BLaER1 treated with 17β-estradiol and CSF1 and Interleukin-3, amounts not matched to agents 10 nM and 100 nM (cell line): ENCODE results near the gene IFITM5.
"Not testable (repeated sequence)": the region's sequence is repeated elsewhere in the genome, so short reads cannot be mapped to it uniquely, and the experiment has no call there.

Source experiments
- H3K27ac ChIP-seq, 11 experiments: shearing (Covaris generic); formaldehyde crosslinking; 2 replicates each; pipeline ENCODE4 v1.8.1; 2022
- H3K27me3 ChIP-seq, 11 experiments: shearing (Covaris generic); formaldehyde crosslinking; 2 replicates each; pipeline ENCODE4 v1.8.1; 2022
- H3K36me3 ChIP-seq, 11 experiments: shearing (Covaris generic); formaldehyde crosslinking; 2 replicates each; pipeline ENCODE4 v1.8.1; 2022
- H3K4me1 ChIP-seq, 10 experiments: shearing (Covaris generic); formaldehyde crosslinking; 2 replicates each; pipeline ENCODE4 v1.8.1; 2022
- H3K4me2 ChIP-seq, 11 experiments: shearing (Covaris generic); formaldehyde crosslinking; 2 replicates each; pipeline ENCODE4 v1.8.1; 2022
- H3K4me3 ChIP-seq, 10 experiments: shearing (Covaris generic); formaldehyde crosslinking; 2 replicates each; pipeline ENCODE4 v1.8.1; 2022
- H3K9ac ChIP-seq, 11 experiments: shearing (Covaris generic); formaldehyde crosslinking; 2 replicates each; pipeline ENCODE4 v1.8.1; 2022
- H3K9me3 ChIP-seq, 11 experiments: shearing (Covaris generic); formaldehyde crosslinking; replicated peaks in 1 of 11; 2 replicates each; pipeline ENCODE4 v1.8.1; 2022
- H4K20me1 ChIP-seq, 11 experiments: shearing (Covaris generic); formaldehyde crosslinking; 2 replicates each; pipeline ENCODE4 v1.8.1; 2022
- Cebpa-rat ChIP-seq, 11 experiments: shearing (Covaris generic); IDR thresholded peaks; 2 replicates each; pipeline ENCODE4 v1.8.1; 2022

The IFITM5 gene

GRCh38 chr11:336659-337198 is 37.4 kb upstream of the IFITM5 start:
- H3K9me3 ChIP-seq, result peaks cover 3 to 25% (median 14%) of the 10 kb centered on the region in 11 experiments; a peak in 16 of 22 replicates
- TF ChIP-seq Cebpa-rat (IDR thresholded peaks at IDR 0.05), result no peak
- no peaks in the 10 kb centered on the region for H3K36me3 ChIP-seq
- H4K20me1 ChIP-seq, result no peaks in the 10 kb centered on the region
- no peaks in the 10 kb centered on the region for H3K27me3 ChIP-seq
- H3K4me1 ChIP-seq, result peaks cover 51 to 73% (median 66%) of the 10 kb centered on the region in 10 experiments
- H3K4me2 ChIP-seq, result peak overlapping the region; percentile 52 to 96 (median 83)
- H3K4me3 ChIP-seq, result no peak overlapping the region
- peak overlapping the region in 10 of 11 experiments; percentile 3 to 79 (median 67); a peak in 16 of 22 replicates for H3K27ac ChIP-seq
- peak overlapping the region in 9 of 11 experiments; percentile 8 to 65 (median 51); a peak in 12 of 22 replicates for H3K9ac ChIP-seq

GRCh38 chr11:335779-336658 is 36.7 kb upstream of the IFITM5 start:
- Histone ChIP-seq H3K9ac (peak overlapping the region; percentile 8 to 65 (median 48); a peak in 17 of 22 replicates), H3K9me3 (peaks cover 1 to 24% (median 7%) of the 10 kb centered on the region in 11 experiments; a peak in 15 of 22 replicates), H3K4me1 (peaks cover 51 to 73% (median 66%) of the 10 kb centered on the region in 10 experiments), H3K4me3 (0 out of 20 replicates have a peak overlapping the region, but pooled peaks of 1 of the 10 experiments have one; percentile 0), H3K27ac (peak overlapping the region in 10 of 11 experiments; percentile 3 to 79 (median 67); a peak in 18 of 22 replicates), H3K36me3 (no peaks in the 10 kb centered on the region), H3K27me3 (peaks cover 0 to 4% (median 0%) of the 10 kb centered on the region in 11 experiments; a peak in 4 of 22 replicates), H4K20me1 (no peaks in the 10 kb centered on the region), H3K4me2 (peak overlapping the region; percentile 52 to 96 (median 83))
- no peak for TF ChIP-seq Cebpa-rat (IDR thresholded peaks at IDR 0.05)

GRCh38 chr11:334264-334994 is 35.1 kb upstream of the IFITM5 start:
- no peaks in the 10 kb centered on the region for H4K20me1 ChIP-seq
- H3K4me3 ChIP-seq, result no peak overlapping the region
- TF ChIP-seq Cebpa-rat (IDR thresholded peaks at IDR 0.05), result no peak
- 0 out of 22 replicates have a peak overlapping the region, but pooled peaks of 1 of the 11 experiments have one; percentile 1 for H3K27ac ChIP-seq
- H3K36me3 ChIP-seq, result no peaks in the 10 kb centered on the region
- H3K27me3 ChIP-seq, result peaks cover 0 to 12% (median 0%) of the 10 kb centered on the region in 11 experiments; a peak in 4 of 22 replicates
- H3K4me1 ChIP-seq, result peaks cover 66 to 88% (median 79%) of the 10 kb centered on the region in 10 experiments
- H3K9me3 ChIP-seq, result peaks cover 0 to 23% (median 6%) of the 10 kb centered on the region in 11 experiments; a peak in 11 of 22 replicates
- H3K4me2 ChIP-seq, result peak overlapping the region in 9 of 11 experiments; percentile 8 to 96 (median 43); a peak in 13 of 22 replicates
- H3K9ac ChIP-seq, result 0 out of 22 replicates have a peak overlapping the region, but pooled peaks of 1 of the 11 experiments have one; percentile 1

- H3K36me3 ChIP-seq, H3K27ac ChIP-seq, H4K20me1 ChIP-seq, H3K4me3 ChIP-seq: not testable (repeated sequence)
- Histone ChIP-seq H3K9me3 (peaks cover 0 to 23% (median 6%) of the 10 kb centered on the region in 11 experiments; a peak in 11 of 22 replicates), H3K4me2 (peak overlapping the region in 9 of 11 experiments; percentile 8 to 96 (median 85); a peak in 12 of 22 replicates), H3K27me3 (peaks cover 0 to 12% (median 0%) of the 10 kb centered on the region in 11 experiments; a peak in 4 of 22 replicates), H3K9ac (0 out of 22 replicates have a peak overlapping the region, but pooled peaks of 1 of the 11 experiments have one; percentile 1), H3K4me1 (peaks cover 73 to 95% (median 86%) of the 10 kb centered on the region in 10 experiments)
These were observed 34.4 kb upstream of the IFITM5 start for GRCh38 chr11:333616-334263.

DNA sequence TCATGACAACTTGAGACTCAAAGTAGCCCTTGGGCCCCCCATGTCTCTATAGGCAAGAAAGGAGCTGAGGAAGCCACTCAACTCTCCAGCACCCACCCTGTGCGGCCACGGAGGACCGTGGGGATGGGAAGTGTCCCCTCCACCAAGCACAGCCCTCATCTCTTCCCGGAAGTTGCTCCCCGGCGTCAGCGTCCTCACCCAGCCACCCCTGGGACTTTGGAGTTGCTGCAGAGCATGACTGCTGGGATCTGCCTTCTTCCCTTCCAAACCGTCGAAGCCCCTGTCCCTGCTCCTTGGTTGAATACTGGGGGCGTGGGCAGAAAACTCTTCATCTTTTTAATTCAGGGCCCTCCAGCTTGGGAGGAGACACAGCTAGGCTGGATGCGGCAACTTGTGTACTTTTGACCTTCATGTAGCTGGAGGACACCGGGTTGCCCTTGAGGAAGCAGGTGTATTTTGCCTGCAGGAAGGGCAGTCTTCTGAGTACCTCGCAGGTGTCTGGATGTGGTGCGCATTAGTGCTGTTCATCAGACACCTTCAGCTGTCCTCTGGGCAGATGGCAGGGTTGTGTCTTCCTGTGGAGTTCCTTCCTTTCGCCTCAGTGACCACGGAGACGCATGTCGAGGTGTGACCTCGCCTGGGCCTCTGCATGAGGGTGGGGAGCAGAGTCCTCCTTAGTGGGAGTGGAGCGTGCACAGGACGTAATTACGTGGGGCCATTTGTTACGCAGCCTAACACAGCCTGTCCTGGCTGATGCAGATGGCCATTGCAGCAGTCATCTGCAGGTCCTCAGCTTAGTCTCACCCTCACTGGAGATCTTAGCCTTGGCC is 33.5 kb upstream of the IFITM5 start:
- no peak overlapping the region for H3K27ac ChIP-seq
- H3K36me3 ChIP-seq, result no peaks in the 10 kb centered on the region
- peaks cover 0 to 23% (median 6%) of the 10 kb centered on the region in 11 experiments; a peak in 11 of 22 replicates for H3K9me3 ChIP-seq
- H4K20me1 ChIP-seq, result no peaks in the 10 kb centered on the region
- peak overlapping the region in 9 of 11 experiments; percentile 7 to 96 (median 87); a peak in 18 of 22 replicates for H3K4me2 ChIP-seq
- TF ChIP-seq Cebpa-rat (IDR thresholded peaks at IDR 0.05), result no peak
- H3K9ac ChIP-seq, result no peak overlapping the region
- peaks cover 0 to 12% (median 0%) of the 10 kb centered on the region in 11 experiments; a peak in 4 of 22 replicates for H3K27me3 ChIP-seq
- no peak overlapping the region for H3K4me3 ChIP-seq
- H3K4me1 ChIP-seq, result peaks cover 78 to 100% (median 93%) of the 10 kb centered on the region in 10 experiments

- no peaks in the 10 kb centered on the region for H4K20me1 ChIP-seq
- peak overlapping the region in 4 of 10 experiments; percentile 3 to 39 (median 18); a peak in 3 of 20 replicates for H3K4me3 ChIP-seq
- H3K4me1 ChIP-seq, result peaks cover 78 to 100% (median 94%) of the 10 kb centered on the region in 10 experiments
- peaks cover 0 to 12% (median 0%) of the 10 kb centered on the region in 11 experiments; a peak in 4 of 22 replicates for H3K27me3 ChIP-seq
- TF ChIP-seq Cebpa-rat (IDR thresholded peaks at IDR 0.05), result no peak
- peak overlapping the region in 6 of 11 experiments; percentile 32 to 49 (median 45); a peak in 13 of 22 replicates for H3K9ac ChIP-seq
- no peaks in the 10 kb centered on the region for H3K36me3 ChIP-seq
- H3K4me2 ChIP-seq, result peak overlapping the region; percentile 70 to 96 (median 87)
- peaks cover 0 to 23% (median 6%) of the 10 kb centered on the region in 11 experiments; a peak in 11 of 22 replicates for H3K9me3 ChIP-seq
- H3K27ac ChIP-seq, result peak overlapping the region in 3 of 11 experiments; percentile 16 to 43 (median 42); a peak in 5 of 22 replicates
These were observed 32.2 kb upstream of the IFITM5 start for GRCh38 chr11:331358-332060.
